K562 (cell line): ENCODE measurements around the gene RAB26. TPM values are rescaled to one million over a fixed set of nuclear protein-coding genes. Genes with fewer than 3 reads are reported as not detected.
A peak's percentile ranks its signal among the peaks of the same experiment; 100 is the strongest.

Experiments
- BCOR ChIP-seq: fragments of 450-650 bp; IDR thresholded peaks from 2 replicates; pipeline ENCODE4 v1.6.1; 2016
- CHD4 ChIP-seq: fragments of 200-600 bp; sonication (generic); IDR thresholded peaks from 3 replicates; pipeline ENCODE4 v1.6.1; 2012; ENCODE audit warnings: low read depth, mild to moderate bottlenecking, mixed read lengths, low read length, inconsistent platforms; ENCODE audit not compliant: insufficient read depth, insufficient replicate concordance, poor library complexity, severe bottlenecking
- FOXA3 ChIP-seq, 2 experiments: fragments of 450-650 bp in 1 of 2; sonication (generic) in 1 of 2; formaldehyde crosslinking; IDR thresholded peaks in 1 of 2; conservative IDR thresholded peaks in 1 of 2; 2 replicates each; pipeline versions ENCODE4 v1.4.0 to v1.8.0; 2020 to 2022; ENCODE audit warnings: mild to moderate bottlenecking in 2 of 2, missing genetic modification reagents in 1 of 2
- FOXK1 ChIP-seq: sonication (generic); formaldehyde crosslinking; IDR thresholded peaks from 2 replicates; pipeline ENCODE4 v1.8.0; 2022; ENCODE audit warnings: missing genetic modification reagents, mild to moderate bottlenecking, borderline replicate concordance
- GABPA ChIP-seq: fragments of 200-800 bp; sonication (Bioruptor generic); conservative IDR thresholded peaks from 2 replicates; pipeline ENCODE4 v1.6.1; 2016; ENCODE audit warnings: low read depth, missing genetic modification characterization, missing compliant biosample characterization
- GABPB1 ChIP-seq: sonication (generic); formaldehyde crosslinking; IDR thresholded peaks from 2 replicates; pipeline ENCODE4 v1.8.0; 2022; ENCODE audit warnings: mild to moderate bottlenecking, missing genetic modification reagents
- HMGN3 ChIP-seq: IDR thresholded peaks from 2 replicates; pipeline ENCODE4 v1.6.1; 2011; ENCODE audit warnings: borderline replicate concordance, low read depth, mild to moderate bottlenecking, mixed read lengths, low read length; ENCODE audit not compliant: insufficient read length; ENCODE audit errors: extremely low read depth
- HNRNPH1 ChIP-seq: fragments of 200-400 bp; formaldehyde crosslinking; optimal IDR thresholded peaks from 2 replicates; pipeline ENCODE3; 2017; ENCODE audit warnings: low read depth, mild to moderate bottlenecking, low read length, moderate library complexity
- JUNB ChIP-seq: fragments of 450-650 bp; formaldehyde crosslinking; conservative IDR thresholded peaks from 2 replicates; pipeline ENCODE4 v1.4.0; 2020; ENCODE audit warnings: mild to moderate bottlenecking
- MEIS2 ChIP-seq: fragments of 450-650 bp; IDR thresholded peaks from 2 replicates; pipeline ENCODE4 v1.6.1; 2014; ENCODE audit warnings: mild to moderate bottlenecking; ENCODE audit not compliant: partially characterized antibody
- NCOA6 ChIP-seq: fragments of 450-650 bp; IDR thresholded peaks from 2 replicates; pipeline ENCODE4 v1.6.1; 2017; ENCODE audit warnings: mild to moderate bottlenecking
- NR2C1 ChIP-seq, 2 experiments: fragments of 450-650 bp; IDR thresholded peaks; 2 replicates each; pipeline ENCODE4 v1.6.1; 2017; ENCODE audit warnings: mild to moderate bottlenecking in 2 of 2, antibody characterized with exemption in 1 of 2, inconsistent platforms in 1 of 2, missing compliant biosample characterization in 1 of 2, missing genetic modification characterization in 1 of 2
- PHF8 ChIP-seq: fragments of 200-600 bp; sonication (generic); IDR thresholded peaks from 2 replicates; pipeline ENCODE4 v1.6.1; 2012; ENCODE audit warnings: mixed run types, mild to moderate bottlenecking, inconsistent platforms, low read length, moderate library complexity, borderline replicate concordance
- PTTG1 ChIP-seq: fragments of 450-650 bp; IDR thresholded peaks from 2 replicates; pipeline ENCODE4 v1.6.1; 2016; ENCODE audit warnings: low read depth, mild to moderate bottlenecking, missing genetic modification characterization, missing compliant biosample characterization
- RBM15 ChIP-seq: fragments of 200-400 bp; formaldehyde crosslinking; IDR thresholded peaks from 2 replicates; pipeline ENCODE4 v1.6.1; 2018; ENCODE audit warnings: mild to moderate bottlenecking, low read length, moderate library complexity; ENCODE audit not compliant: insufficient read depth
- SRSF7 ChIP-seq: fragments of 200-400 bp; formaldehyde crosslinking; optimal IDR thresholded peaks from 2 replicates; pipeline ENCODE3; 2017; ENCODE audit warnings: mild to moderate bottlenecking, low read depth, low read length
- TCF7 ChIP-seq: sonication (generic); IDR thresholded peaks from 2 replicates; pipeline ENCODE4 v1.6.1; 2016; ENCODE audit warnings: antibody characterized with exemption, borderline replicate concordance
- TRIM24 ChIP-seq, 2 experiments: fragments of 450-650 bp; IDR thresholded peaks; 2 replicates each; pipeline ENCODE4 v1.6.1; 2016
- ZBTB8A ChIP-seq: fragments of 450-650 bp; IDR thresholded peaks from 2 replicates; pipeline ENCODE4 v1.6.1; 2018; ENCODE audit warnings: mild to moderate bottlenecking, moderate library complexity; ENCODE audit not compliant: partially characterized antibody
- ZNF133 ChIP-seq: fragments of 250-450 bp; sonication (Bioruptor Pico); IDR thresholded peaks from 2 replicates; pipeline ENCODE4 v1.4.0; 2020; ENCODE audit warnings: mild to moderate bottlenecking
- ZSCAN32 ChIP-seq: fragments of 450-650 bp; formaldehyde crosslinking; IDR thresholded peaks from 2 replicates; pipeline ENCODE4 v1.4.0; 2020; ENCODE audit warnings: mild to moderate bottlenecking, moderate library complexity
- polyA plus RNA-seq, 8 experiments: library from polyadenylated mRNA; depleted of rRNA in 4 of 8; stranded (reverse) in 5 of 8; unstranded in 3 of 8; fragments of >200 nt; fragmentation: Nextera tagmentation in 2 of 8; fragmentation: Illumina TruSeq in 1 of 8; extraction: Ambion mirVana in 2 of 8; extraction: Trizol in 1 of 8; gene quantifications; 2 replicates each; pipeline versions ENCODE4 v1.2.1 to v1.2.3, GENCODE V29; 2011 to 2014; ENCODE audit warnings: inconsistent platforms in 1 of 8, missing spikeins in 1 of 8
- total RNA-seq, 7 experiments: library from RNA; depleted of rRNA in 6 of 7; stranded (reverse); fragments of >200 nt in 6 of 7; fragmentation: Illumina TruSeq in 2 of 7; extraction: Trizol in 2 of 7; gene quantifications; 2 replicates each; pipeline versions ENCODE4 v1.2.1 to v1.2.3, GENCODE V29; 2011 to 2021; ENCODE audit warnings: low replicate concordance in 1 of 7
- TF ChIP-seq, protein P1 (sequence below): fragments of 250-450 bp; sonication (Bioruptor Pico); IDR thresholded peaks from 2 replicates; pipeline ENCODE4 v1.8.0; 2022; ENCODE audit warnings: inconsistent platforms
- TF ChIP-seq, protein P2 (sequence below): sonication (generic); formaldehyde crosslinking; IDR thresholded peaks from 2 replicates; pipeline ENCODE4 v1.5.0; 2020; ENCODE audit warnings: missing genetic modification reagents
- TF ChIP-seq, protein P3 (sequence below), 3 experiments: fragments of 200-800 bp in 1 of 3; sonication (Bioruptor generic) in 1 of 3; sonication (generic) in 1 of 3; formaldehyde crosslinking in 1 of 3; IDR thresholded peaks; 2 replicates each; pipeline versions ENCODE4 v1.6.1 to v1.8.0; 2016 to 2022; ENCODE audit warnings: mild to moderate bottlenecking in 2 of 3, missing compliant biosample characterization in 2 of 3, missing genetic modification characterization in 2 of 3, missing genetic modification reagents in 1 of 3

RAB26 gene
- total and polyA plus RNA-seq, 9 of the 15 experiments (the other 6 are each of a cell fraction or from before 2014, with no cell fraction given) = 0.25 to 6.1 (median 2.1) TPM

DNA sequence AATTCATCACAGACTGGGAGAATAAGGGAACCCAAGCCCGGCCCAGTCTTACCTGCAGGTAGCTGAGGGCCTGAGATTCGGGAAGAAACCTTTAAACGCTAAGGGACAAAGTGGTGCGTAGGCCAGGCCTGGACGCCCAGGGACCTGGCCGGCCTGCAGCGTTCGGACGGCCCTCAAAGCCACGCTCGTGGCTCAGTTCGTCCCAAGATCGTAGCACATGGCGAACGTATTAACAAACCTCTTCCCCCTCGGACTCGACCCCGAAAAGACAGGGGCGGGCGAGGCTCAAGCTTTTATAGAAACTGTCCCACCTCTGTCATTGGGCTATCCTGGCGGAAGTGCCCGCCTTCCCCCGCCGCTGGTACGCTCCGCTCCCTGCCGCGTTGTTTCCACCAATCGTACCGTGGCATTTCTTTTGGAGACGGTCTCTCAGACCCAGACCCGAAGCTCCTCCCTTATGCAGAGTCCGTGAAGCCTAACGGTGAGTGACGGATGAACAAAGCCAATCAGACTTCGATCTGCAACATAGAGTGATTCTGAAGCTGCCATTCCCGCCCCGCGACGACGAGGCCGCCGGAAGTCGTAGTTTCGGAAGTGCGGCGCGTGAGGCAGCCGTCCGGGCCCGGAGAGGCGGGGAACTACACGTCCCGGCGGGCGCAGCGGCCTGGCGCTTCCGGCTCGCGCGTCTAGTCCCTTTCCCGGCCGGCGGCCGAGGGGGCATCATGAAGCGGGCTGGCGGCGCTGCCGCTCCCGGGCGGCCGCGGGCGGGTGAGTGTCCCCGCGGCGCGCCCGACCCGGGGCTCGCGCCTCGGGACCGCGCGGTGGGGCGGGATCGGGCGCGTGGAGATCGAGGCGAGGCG is 6.9 kb downstream of the RAB26 start, which contains the start of gene TRAF7 (continued):
- peak; percentile 96 for TF ChIP-seq FOXK1 (CRISPR knock-in tag)
- TF ChIP-seq FOXA3 (CRISPR knock-in tag; conservative IDR thresholded peaks at IDR 0.05 in 1 of 2, IDR thresholded peaks at IDR 0.05 in 1 of 2) = no peak
- no peak for TF ChIP-seq HNRNPH1
- TF ChIP-seq NR2C1 (IDR thresholded peaks at IDR 0.05) = no peak; the same call in 1 of the 2 replicates
- TF ChIP-seq NR2C1 (tag; IDR thresholded peaks at IDR 0.05) = peak; percentile 70
- peak; percentile 56; the same call in 1 of the 2 replicates for TF ChIP-seq TCF7
- no peak for TF ChIP-seq SRSF7
- TF ChIP-seq, protein P1, sequence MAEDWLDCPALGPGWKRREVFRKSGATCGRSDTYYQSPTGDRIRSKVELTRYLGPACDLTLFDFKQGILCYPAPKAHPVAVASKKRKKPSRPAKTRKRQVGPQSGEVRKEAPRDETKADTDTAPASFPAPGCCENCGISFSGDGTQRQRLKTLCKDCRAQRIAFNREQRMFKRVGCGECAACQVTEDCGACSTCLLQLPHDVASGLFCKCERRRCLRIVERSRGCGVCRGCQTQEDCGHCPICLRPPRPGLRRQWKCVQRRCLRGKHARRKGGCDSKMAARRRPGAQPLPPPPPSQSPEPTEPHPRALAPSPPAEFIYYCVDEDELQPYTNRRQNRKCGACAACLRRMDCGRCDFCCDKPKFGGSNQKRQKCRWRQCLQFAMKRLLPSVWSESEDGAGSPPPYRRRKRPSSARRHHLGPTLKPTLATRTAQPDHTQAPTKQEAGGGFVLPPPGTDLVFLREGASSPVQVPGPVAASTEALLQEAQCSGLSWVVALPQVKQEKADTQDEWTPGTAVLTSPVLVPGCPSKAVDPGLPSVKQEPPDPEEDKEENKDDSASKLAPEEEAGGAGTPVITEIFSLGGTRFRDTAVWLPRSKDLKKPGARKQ (CRISPR knock-in tag) = no peak
- TF ChIP-seq MEIS2 = peak; percentile 63
- no peak for TF ChIP-seq TRIM24 (IDR thresholded peaks at IDR 0.05)
- peak; percentile 98 for TF ChIP-seq PHF8
- peak; percentile 68 for TF ChIP-seq BCOR
- TF ChIP-seq ZBTB8A = no peak
- TF ChIP-seq PTTG1 = no peak
- TF ChIP-seq NCOA6 = no peak
- peak; percentile 97 for TF ChIP-seq GABPB1 (CRISPR knock-in tag)
- TF ChIP-seq, protein P2, sequence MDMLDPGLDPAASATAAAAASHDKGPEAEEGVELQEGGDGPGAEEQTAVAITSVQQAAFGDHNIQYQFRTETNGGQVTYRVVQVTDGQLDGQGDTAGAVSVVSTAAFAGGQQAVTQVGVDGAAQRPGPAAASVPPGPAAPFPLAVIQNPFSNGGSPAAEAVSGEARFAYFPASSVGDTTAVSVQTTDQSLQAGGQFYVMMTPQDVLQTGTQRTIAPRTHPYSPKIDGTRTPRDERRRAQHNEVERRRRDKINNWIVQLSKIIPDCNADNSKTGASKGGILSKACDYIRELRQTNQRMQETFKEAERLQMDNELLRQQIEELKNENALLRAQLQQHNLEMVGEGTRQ (CRISPR knock-in tag) = no peak
- TF ChIP-seq, protein P3, sequence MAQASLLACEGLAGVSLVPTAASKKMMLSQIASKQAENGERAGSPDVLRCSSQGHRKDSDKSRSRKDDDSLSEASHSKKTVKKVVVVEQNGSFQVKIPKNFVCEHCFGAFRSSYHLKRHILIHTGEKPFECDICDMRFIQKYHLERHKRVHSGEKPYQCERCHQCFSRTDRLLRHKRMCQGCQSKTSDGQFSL (CRISPR knock-in tag; IDR thresholded peaks at IDR 0.05) = no peak
- TF ChIP-seq, protein P3 (tag; IDR thresholded peaks at IDR 0.05) = no peak
- TF ChIP-seq RBM15 = no peak
- no peak for TF ChIP-seq ZNF133 (CRISPR knock-in tag)
- TF ChIP-seq JUNB = no peak
- no peak for TF ChIP-seq ZSCAN32 (CRISPR knock-in tag)
- TF ChIP-seq HMGN3 = peak; percentile 40
- peak; percentile 97 for TF ChIP-seq GABPA
- no peak for TF ChIP-seq CHD4
